K562 (cell line): ENCODE results near the gene EHBP1L1. TPM values are rescaled to one million over a fixed set of nuclear protein-coding genes. Genes with fewer than 3 reads are reported as not detected.
A peak's percentile ranks its signal among the peaks of the same experiment; 100 is the strongest.

ENCODE experiments used
- CEBPZ ChIP-seq: fragments of 150-350 bp; IDR thresholded peaks from 2 replicates; pipeline ENCODE4 v1.6.1; 2014; ENCODE audit warnings: low read depth, mild to moderate bottlenecking, low read length, borderline replicate concordance
- CREBBP ChIP-seq: IDR thresholded peaks from one replicate; pipeline ENCODE4 v1.6.1; 2012; ENCODE audit warnings: low read depth, mild to moderate bottlenecking, control low read depth, inconsistent platforms, low read length
- CREM ChIP-seq: IDR thresholded peaks from 2 replicates; pipeline ENCODE4 v1.6.1; 2014; ENCODE audit warnings: antibody characterized with exemption, low read depth
- E4F1 ChIP-seq: fragments of 250-450 bp; sonication (Bioruptor Pico); IDR thresholded peaks from 2 replicates; pipeline ENCODE4 v1.5.0; 2021; ENCODE audit warnings: mild to moderate bottlenecking, borderline replicate concordance
- ELK1 ChIP-seq: sonication (generic); formaldehyde crosslinking; IDR thresholded peaks from 2 replicates; pipeline ENCODE4 v1.8.1; 2022; ENCODE audit warnings: missing genetic modification reagents
- FOXM1 ChIP-seq, 2 experiments: fragments of 450-650 bp in 1 of 2; sonication (generic) in 1 of 2; formaldehyde crosslinking in 1 of 2; IDR thresholded peaks; 2 replicates each; pipeline versions ENCODE4 v1.6.1 to v1.9.0; 2017 to 2022; ENCODE audit warnings: low read depth in 2 of 2, mild to moderate bottlenecking in 2 of 2, missing genetic modification reagents in 1 of 2, moderate library complexity in 1 of 2
- GATA2 ChIP-seq: sonication (generic); formaldehyde crosslinking; IDR thresholded peaks from 2 replicates; pipeline ENCODE4 v1.4.0; 2020; ENCODE audit warnings: mild to moderate bottlenecking, missing genetic modification reagents
- HDAC3 ChIP-seq: fragments of 450-650 bp; IDR thresholded peaks from 2 replicates; pipeline ENCODE4 v1.6.1; 2018; ENCODE audit warnings: borderline replicate concordance, mild to moderate bottlenecking, moderate library complexity; ENCODE audit not compliant: partially characterized antibody
- MYBL2 ChIP-seq, 2 experiments: fragments of 450-650 bp in 1 of 2; sonication (generic) in 1 of 2; formaldehyde crosslinking in 1 of 2; IDR thresholded peaks; 2 replicates each; pipeline versions ENCODE4 v1.6.1 to v1.8.1; 2017 to 2022; ENCODE audit warnings: borderline replicate concordance in 1 of 2, inconsistent platforms in 1 of 2, low read depth in 1 of 2, mild to moderate bottlenecking in 1 of 2, missing genetic modification reagents in 1 of 2, moderate library complexity in 1 of 2
- PHF20 ChIP-seq: fragments of 450-650 bp; IDR thresholded peaks from 2 replicates; pipeline ENCODE4 v1.6.1; 2018; ENCODE audit not compliant: partially characterized antibody
- PYGO2 ChIP-seq: fragments of 450-650 bp; IDR thresholded peaks from 2 replicates; pipeline ENCODE4 v1.6.1; 2016; ENCODE audit warnings: mild to moderate bottlenecking, missing genetic modification characterization, moderate library complexity, missing compliant biosample characterization
- TBL1XR1 ChIP-seq, 2 experiments: IDR thresholded peaks; 2 replicates each; pipeline ENCODE4 v1.6.1; 2012; ENCODE audit warnings: improper control_type of control experiment in 2 of 2, low read length in 2 of 2, mild to moderate bottlenecking in 1 of 2
- TOE1 ChIP-seq, 2 experiments: fragments of 450-650 bp in 1 of 2; sonication (generic) in 1 of 2; formaldehyde crosslinking in 1 of 2; IDR thresholded peaks; 2 replicates each; pipeline versions ENCODE4 v1.7.1 to v1.8.0; 2016 to 2022; ENCODE audit warnings: borderline replicate concordance in 2 of 2, mild to moderate bottlenecking in 2 of 2, antibody characterized with exemption in 1 of 2, inconsistent platforms in 1 of 2, low read depth in 1 of 2, missing genetic modification reagents in 1 of 2, moderate library complexity in 1 of 2
- XRCC5 ChIP-seq: fragments of 200-400 bp; formaldehyde crosslinking; IDR thresholded peaks from 2 replicates; pipeline ENCODE4 v1.6.1; 2017; ENCODE audit warnings: low read depth, mild to moderate bottlenecking, low read length
- YBX1 ChIP-seq: fragments of 450-650 bp; IDR thresholded peaks from 2 replicates; pipeline ENCODE4 v1.7.1; 2016; ENCODE audit warnings: mild to moderate bottlenecking
- YY1 ChIP-seq, 3 experiments: IDR thresholded peaks; 2 replicates each; pipeline ENCODE4 v1.6.1; 2011; ENCODE audit warnings: low read length in 2 of 3, mild to moderate bottlenecking in 2 of 3, moderate library complexity in 2 of 3, borderline replicate concordance in 1 of 3, control low read depth in 1 of 3, low read depth in 1 of 3; ENCODE audit not compliant: insufficient read depth in 3 of 3, insufficient replicate concordance in 2 of 3, control insufficient read depth in 1 of 3, insufficient read length in 1 of 3; ENCODE audit errors: extremely low read depth in 1 of 3
- ZNF239 ChIP-seq: fragments of 250-450 bp; sonication (Bioruptor Pico); IDR thresholded peaks from 2 replicates; pipeline ENCODE4 v1.4.0; 2020; ENCODE audit warnings: mild to moderate bottlenecking
- ZNF75A ChIP-seq: fragments of 450-650 bp; formaldehyde crosslinking; IDR thresholded peaks from 2 replicates; pipeline ENCODE4 v1.4.0; 2020; ENCODE audit warnings: mild to moderate bottlenecking
- polyA plus RNA-seq, 8 experiments: library from polyadenylated mRNA; depleted of rRNA in 4 of 8; stranded (reverse) in 5 of 8; unstranded in 3 of 8; fragments of >200 nt; fragmentation: Nextera tagmentation in 2 of 8; fragmentation: Illumina TruSeq in 1 of 8; extraction: Ambion mirVana in 2 of 8; extraction: Trizol in 1 of 8; gene quantifications; 2 replicates each; pipeline versions ENCODE4 v1.2.1 to v1.2.3, GENCODE V29; 2011 to 2014; ENCODE audit warnings: inconsistent platforms in 1 of 8, missing spikeins in 1 of 8
- total RNA-seq, 7 experiments: library from RNA; depleted of rRNA in 6 of 7; stranded (reverse); fragments of >200 nt in 6 of 7; fragmentation: Illumina TruSeq in 2 of 7; extraction: Trizol in 2 of 7; gene quantifications; 2 replicates each; pipeline versions ENCODE4 v1.2.1 to v1.2.3, GENCODE V29; 2011 to 2021; ENCODE audit warnings: low replicate concordance in 1 of 7

EHBP1L1 gene
- total and polyA plus RNA-seq, 9 of the 15 experiments (the other 6 are each of a cell fraction or from before 2014, with no cell fraction given) = 0.03 to 87.1 (median 26.3) TPM

- TF ChIP-seq CREM = peak; percentile 74
- no peak for TF ChIP-seq ZNF239
- TF ChIP-seq YY1 (IDR thresholded peaks at IDR 0.05; ENCODE audit: borderline replicate concordance in 1 of 3, control insufficient read depth in 1 of 3, extremely low read depth in 1 of 3, insufficient read depth in 3 of 3, insufficient read length in 1 of 3, insufficient replicate concordance in 2 of 3, low read depth in 1 of 3, low read length in 2 of 3) = peak in 1 of 3 experiments; percentile 30
- TF ChIP-seq FOXM1 (IDR thresholded peaks at IDR 0.05; ENCODE audit: low read depth) = peak; percentile 74
- TF ChIP-seq FOXM1 (CRISPR knock-in tag; IDR thresholded peaks at IDR 0.05; ENCODE audit: low read depth) = no peak; the same call in 1 of the 2 replicates
- TF ChIP-seq TBL1XR1 (IDR thresholded peaks at IDR 0.05; ENCODE audit: low read length in 2 of 2) = peak; percentile 81 to 87
- TF ChIP-seq GATA2 = peak; percentile 86
- TF ChIP-seq CREBBP = no peak
- TF ChIP-seq E4F1 (CRISPR knock-in tag) = no peak
- TF ChIP-seq ELK1 (CRISPR knock-in tag) = no peak
- TF ChIP-seq MYBL2 (IDR thresholded peaks at IDR 0.05; ENCODE audit: low read depth) = no peak
- TF ChIP-seq MYBL2 (CRISPR knock-in tag; IDR thresholded peaks at IDR 0.05; ENCODE audit: borderline replicate concordance) = no peak
- TF ChIP-seq PYGO2 = no peak; the same call in 1 of the 2 replicates
- TF ChIP-seq ZNF75A (CRISPR knock-in tag) = no peak
- TF ChIP-seq HDAC3 = peak; percentile 87
- TF ChIP-seq TOE1 (IDR thresholded peaks at IDR 0.05; ENCODE audit: borderline replicate concordance) = peak; percentile 61; the same call in 1 of the 2 replicates
- no peak for TF ChIP-seq TOE1 (CRISPR knock-in tag; IDR thresholded peaks at IDR 0.05; ENCODE audit: borderline replicate concordance, low read depth)
- TF ChIP-seq PHF20 = no peak
- TF ChIP-seq XRCC5 = no peak
- no peak for TF ChIP-seq CEBPZ
- TF ChIP-seq YBX1 = no peak
Measured at GRCh38 chr11:65574811-65575567, 864 bp upstream of the EHBP1L1 start (continued).
